ENCODE results near the gene HCN4.

The HCN4 gene

DNA sequence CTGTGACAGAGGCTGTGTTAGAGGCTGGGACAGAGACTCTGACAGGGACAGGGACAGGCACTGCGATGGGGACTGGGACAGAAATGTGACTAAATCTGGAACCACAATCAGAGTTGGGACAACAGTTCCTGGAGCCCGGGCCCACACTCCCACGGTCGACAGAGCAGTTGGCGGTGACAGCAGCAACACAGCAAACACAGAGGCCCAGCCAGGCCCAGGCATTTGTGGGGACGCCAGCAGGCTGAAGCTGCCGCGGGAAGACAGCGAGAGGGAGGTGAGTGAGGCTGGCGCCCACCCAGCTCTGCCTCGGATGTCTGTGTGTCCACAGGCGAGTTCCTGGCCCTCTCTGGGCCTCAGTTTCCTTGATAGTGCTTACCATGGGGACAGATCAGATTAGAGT lies 9.3 kb upstream of the HCN4 start:
- DNase-seq: no peak

DNA sequence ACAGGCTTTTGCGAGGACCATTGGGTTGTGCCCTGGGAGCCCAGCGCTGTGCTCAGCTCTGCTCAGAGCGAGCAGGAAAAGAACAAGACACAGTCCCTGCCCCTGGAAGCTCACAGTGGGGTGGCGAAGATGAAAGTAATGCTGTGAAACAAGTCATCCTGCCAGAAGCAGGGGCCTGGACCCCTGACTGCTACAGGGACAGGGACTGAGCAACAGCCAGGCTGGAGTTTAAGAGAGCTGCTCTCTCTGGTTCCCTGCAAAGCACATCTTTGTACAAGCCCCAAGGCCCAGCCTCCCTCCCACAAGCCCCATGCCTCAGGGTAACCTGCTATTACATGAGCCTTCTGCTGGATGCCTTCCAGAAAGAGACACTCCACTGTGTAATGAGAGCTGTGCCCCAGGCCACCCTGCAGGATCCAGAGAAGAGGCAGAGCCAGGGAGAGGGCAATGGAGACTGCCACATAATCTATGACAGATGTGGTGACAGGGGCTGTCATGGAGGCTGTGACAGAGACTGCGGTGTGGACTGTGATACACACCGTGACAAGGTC lies 7.1 kb upstream of the HCN4 start:
- DNase-seq: peak; percentile 87 to 97 (median 95)

DNA sequence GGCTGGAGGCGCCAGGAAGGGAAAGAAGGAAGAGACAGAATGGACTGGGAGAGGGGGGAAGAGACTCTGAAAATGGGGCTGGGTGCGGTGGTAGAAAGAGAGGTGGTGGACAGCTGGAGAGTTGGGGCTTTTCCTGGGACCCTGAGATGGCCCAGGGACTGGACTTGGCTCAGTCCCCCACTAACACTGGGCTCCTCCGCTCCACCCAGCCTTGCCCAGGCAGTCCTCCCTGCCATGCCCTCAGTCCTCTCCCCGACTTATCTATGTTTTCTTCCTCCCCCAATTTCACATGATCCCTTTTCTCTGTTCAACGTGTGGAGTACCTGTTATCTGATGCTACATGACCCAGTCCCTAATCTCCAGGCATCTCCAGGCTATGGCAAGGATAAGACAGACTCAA lies 6.3 kb upstream of the HCN4 start:
- DNase-seq: no peak

DNA sequence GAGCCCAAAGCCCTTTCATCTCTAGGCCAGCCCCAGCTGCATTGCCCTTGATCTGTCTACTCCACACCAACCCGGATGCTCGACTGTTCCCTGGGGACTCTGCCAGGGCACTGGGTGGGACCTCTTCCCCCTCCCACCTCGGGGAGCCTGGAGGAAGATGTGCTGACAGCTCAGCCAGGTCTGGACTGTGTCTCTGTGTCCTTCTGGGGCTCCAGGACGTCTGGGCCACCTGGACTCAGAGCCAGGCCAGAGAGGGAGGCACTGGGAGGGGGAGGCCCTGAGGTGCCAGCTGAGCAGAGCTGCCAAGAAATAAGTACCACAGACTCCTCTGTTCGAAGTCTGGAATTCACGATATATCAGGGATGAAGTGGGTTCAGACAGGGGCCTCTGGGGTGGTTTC lies 5.8 kb upstream of the HCN4 start:
- DNase-seq: peak in 2 of 3 experiments; percentile 36 to 38

DNA sequence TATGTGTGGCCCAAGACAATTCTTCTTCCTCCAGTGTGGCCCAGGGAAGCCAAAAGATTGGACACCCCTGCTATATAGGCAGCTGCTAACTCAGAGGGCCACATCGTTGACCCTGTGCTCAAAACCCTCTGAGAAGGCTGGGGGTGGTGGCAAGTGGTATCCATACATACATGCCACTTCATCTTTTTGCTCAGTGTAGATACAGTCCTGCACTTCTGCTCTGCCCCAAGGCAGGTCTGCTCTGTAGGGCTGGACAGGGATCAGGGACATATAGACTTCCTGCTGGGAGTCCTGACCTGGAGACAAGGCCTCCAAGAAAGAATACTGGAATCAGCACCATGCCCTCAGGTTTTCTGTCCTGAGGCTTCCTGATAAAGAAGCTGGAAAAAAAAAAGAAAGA lies 4.5 kb upstream of the HCN4 start:
- DNase-seq: no peak

DNA sequence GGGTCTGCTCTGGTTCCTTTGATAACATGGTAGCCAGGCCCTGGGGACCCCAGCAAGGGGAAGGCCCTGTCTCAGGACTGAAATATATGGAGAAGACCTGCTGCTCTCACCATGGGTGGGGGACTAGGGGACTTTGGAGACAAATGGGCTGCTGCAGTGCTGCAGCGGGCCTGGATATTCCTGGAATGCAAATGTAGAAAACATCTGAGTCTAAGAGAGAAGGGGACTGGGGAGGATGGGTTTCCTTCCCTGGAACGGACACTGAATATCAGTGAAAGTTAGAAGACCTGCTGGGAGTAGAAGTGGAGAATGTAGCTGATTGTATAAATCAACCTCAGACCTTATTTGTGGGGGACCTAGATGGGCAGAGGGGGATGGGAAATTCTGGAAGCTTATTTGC lies 3.1 kb upstream of the HCN4 start:
- no peak for DNase-seq

DNA sequence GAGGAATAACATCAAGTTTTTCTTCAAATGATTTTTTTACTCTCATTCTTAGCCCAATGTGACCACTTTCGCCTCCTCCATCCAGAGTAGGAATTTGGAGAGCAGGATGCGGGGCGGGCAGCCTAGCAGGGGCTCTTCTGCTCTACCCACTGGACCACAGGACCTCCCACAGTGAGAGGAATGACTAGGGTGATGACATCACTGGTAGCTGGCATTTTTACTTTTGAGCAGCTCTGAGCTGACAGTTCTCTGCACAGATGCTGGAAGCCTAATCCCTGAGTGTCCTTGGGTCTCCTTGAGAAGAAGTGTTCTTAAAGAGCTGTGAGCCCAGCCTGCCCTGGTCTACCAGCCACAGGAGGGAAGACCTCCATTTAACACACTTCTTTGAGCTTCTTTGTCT lies 1.4 kb upstream of the HCN4 start:
- no peak for DNase-seq

DNA sequence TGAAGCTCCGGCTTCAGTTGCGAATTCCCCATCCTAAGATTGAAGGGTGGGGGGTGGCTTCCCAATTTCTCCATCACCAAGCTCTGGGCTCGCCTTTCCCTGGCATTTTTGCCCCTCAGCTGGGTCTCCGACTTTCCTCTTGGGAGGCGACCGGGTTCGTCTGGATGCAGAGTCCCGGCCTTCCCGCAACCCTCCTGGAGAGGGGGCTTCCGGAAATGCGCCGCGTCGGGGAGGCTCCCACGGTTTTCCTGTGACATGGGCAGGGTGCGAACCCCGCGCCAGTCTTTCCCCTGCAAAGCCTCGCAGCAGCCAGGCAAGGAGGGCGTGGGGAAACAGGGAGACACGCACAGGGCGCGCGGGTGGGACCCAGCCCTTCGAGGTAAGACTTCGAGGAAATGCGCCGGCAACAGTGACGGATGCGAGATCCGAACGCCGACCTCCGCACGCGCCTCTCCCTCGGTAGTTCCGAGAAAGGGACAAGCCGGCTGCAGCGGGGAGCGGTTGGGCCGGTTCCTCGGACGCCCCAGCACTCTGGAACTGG lies 466 bp upstream of the HCN4 start:
- no peak for DNase-seq

DNA sequence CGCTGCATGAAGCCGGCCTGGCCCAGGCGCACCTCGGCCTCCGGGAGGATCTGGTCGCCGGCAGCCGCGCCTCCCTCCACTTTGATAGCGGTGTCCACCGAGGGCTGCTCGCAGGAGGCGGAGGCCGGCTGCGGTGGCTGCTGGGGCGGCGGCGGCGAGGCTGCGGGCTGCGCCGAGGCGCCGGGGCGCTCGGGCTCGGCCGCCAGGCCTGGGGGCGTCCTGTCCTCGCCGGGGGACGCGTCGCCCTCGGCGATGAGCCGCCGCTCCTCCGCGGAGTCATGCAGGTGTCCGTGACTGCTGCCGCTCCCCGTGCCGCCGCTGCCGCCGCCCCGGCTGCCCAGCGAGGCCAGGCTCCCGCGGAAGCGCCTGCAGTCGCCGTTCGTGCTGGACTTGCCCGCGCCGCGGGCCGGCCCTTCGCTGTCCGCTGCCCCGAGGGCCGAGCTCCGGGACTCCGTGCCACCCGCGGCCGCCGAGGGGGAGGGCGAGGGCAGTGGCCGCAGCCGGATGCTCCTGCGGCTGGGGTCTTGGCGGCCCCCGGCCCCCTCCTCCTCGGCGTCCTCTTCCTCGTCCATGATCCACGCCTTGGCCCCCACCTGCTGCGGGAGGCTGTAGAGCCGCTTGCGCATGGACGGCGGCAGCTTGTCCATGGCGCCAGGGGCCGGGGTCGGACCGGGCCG lies 996 bp downstream of the HCN4 start:
- peak; percentile 11 to 84 (median 68) for DNase-seq

DNA sequence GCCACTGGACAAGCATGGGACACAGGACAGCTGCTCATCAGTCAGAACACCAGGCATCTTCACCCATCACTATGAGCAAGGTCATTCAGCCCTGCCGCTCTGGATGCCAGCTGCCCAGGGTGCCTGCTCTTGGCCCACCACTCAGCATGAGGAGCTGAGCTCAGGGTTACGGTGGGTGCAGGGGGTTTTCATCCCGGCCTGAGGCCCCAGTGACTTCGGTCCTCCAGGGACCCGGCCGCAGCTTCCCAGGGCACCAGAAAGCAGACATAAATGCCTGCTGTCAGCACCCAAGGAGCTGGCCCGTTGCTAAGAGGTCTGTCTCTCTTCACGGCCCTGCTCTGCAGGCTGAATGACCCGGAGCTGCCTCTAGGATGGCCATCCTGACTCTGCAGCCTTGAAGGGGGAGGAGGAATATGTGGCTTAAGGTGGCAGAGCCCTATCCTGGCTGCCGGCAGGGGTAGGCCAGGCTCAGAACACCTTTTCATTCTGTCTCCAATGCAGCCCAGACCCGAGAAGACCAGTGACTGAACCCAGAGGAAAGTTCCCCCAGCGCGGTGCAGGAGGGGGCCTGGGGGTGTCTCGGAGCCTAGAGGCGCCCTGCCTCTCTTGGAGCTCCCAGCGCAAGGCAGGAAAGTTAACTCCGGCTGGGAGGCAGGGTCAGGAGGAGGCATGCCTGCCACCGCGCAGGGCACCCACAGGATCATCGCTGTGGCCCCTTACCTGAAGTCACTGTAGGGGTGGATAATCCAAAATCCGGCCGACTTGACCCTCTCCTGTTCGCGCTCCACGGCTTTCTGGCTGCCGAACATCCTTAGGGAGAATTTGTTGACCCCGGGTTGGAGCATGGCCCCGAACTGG lies 1.8 kb downstream of the HCN4 start:
- DNase-seq: peak in 2 of 3 experiments; percentile 51 to 60

DNA sequence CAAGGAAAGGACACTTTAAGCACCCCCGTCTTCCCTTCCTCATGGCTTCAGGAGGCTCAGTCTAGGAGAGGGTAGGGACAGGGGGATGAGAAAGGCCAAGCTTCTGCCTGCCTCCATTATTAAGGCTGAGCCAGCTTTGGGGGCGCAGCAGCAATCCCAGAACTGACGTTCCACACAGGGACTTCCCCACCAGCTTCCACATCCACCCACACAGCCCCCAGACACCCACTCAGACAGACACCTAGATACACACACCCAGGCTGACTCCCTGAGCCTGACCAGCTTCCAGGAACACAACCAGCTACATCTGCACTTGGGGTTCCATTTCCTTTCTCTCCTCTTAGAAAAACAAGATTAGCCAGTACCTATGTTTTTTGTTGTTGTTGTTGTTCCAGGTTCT lies 4.7 kb downstream of the HCN4 start:
- DNase-seq: no peak

DNA sequence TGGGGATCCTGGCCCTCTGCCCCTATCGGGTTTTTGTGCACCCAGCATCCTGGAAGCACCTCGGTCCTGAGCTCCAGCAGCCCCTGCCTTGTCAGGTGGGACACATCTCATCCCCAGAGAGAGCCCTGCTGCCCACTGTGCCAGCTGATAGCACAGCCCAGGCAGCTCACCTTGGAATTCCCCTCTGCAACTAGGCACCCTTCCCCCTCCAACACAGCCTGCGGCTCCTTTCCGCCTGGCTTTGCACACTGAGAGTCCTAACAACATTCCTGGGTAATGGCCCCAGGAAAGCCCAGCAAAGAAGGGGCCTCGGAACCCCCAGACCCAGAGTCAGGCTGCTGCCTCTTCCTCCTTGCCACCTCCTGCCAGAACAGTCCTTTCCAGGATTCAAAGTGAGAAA lies 5.9 kb downstream of the HCN4 start:
- no peak for DNase-seq

DNA sequence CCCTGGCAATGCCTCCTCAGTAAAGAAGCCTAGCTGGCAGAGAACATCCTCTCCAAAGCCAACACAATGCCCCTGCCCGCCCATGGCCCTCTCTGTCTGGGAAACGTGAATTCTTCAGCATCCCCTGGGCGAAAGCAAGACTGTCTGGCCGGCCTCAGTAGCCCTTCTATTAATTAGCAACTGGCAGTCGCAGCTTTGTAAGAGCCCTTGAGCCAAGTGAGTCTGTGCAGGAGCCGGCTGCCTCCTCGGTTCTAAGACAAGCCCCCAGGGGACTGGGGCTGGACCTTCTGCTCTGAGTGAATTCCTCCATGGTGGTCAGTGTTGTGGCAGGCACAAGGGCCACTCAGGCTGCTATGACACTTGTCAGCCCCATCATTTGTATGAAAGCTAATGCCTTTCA lies 7.4 kb downstream of the HCN4 start:
- no peak for DNase-seq

DNA sequence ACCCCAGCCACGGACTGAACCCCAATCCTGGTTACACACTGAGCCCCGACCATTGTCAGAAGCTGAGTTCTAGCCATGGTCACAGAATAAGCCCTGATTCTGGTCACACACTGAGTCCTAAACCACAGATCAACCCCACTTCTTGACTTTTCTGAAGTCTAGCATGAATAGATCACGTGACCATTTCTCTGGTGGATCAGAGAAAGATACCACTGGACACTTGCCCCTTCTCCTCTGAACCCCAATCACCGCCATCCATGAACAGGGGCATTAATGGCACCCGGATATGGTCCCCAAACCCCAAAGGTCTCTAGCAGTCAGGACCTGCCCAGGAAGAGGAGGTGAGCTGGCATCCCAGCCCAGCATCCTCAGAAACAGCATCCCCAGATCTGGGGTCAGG lies 9.1 kb downstream of the HCN4 start:
- DNase-seq: no peak

DNA sequence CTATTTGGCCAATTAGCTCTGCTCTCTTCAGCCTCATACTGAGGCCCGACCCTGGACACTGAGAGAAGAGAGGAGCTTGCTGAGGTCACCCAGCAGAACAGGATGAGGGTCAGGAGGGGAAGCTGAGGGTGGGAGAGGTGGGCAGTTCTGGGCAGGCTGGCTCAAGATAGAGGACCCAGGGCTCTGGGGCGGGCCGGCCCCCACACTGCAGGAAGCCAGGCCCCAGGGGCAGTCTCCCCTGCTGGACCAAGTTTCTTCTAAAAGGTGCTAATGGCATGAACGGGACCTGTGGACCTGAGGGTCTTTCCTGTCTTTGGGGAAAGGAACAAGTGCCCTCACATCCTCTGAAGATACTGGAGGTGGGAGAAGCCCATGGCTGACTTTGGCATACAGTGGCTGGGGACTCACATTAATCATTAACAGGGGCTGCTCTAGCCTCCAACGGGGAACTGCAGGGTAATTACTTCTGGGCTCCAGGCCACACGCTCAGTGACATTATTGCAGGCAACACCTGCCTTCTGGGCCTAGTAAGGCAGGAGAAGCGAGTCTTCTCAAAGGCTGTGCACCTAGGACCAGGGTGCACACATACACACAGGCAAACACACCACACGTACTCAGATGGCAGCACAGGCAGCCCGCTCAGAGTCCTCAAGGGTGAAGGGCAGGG lies 10.6 kb downstream of the HCN4 start:
- DNase-seq: peak in 2 of 3 experiments; percentile 67 to 90

DNA sequence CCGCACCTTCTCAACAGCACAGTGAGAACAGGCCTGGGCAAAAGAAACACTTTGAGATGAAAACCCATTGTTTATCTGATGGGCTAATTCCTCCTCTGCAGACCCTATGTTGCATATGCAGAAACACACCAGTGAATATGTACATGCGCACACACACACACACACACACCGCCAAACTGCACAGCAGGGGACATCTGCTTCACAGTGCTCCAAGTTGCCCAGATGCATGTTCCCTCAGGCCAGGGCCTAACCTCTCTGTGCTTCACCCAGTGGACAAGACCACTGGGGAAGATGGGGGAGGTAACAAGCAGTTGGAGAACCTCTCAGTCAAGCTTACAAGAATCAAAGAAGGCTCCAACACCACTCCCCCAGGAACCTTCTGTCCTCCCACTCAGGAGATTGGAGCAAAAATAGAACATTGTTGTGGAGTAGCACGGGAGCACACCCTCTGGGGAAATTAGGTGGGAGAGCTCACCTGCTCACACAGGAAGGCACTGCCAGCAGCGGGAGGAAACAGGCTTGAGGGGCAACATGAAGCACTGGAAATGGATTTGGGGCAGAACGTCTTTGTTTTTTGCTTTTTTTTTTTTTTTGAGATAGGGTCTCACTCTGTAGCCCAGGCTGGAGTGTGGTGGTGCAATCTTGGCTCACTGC lies 13.0 kb downstream of the HCN4 start:
- DNase-seq: peak in 2 of 3 experiments; percentile 15 to 36

DNA sequence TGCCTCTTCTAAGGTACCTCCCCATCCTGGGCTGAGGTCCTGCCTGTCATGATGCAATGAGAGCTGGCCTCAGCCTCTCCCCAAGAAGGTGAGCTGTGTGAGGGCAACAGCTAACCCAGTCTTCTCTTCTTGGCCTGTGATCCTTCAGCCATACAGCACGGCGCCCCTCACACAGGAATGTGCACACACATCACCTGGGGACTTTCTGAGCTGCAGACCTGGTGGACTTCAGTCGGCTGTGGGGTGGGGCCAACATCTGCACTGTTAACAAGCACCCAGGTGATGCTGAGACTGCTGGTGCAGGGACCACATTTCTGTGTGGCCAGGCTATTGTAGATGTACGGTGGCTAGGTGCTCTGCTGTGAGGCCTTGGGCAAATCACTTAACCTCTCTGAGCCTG lies 14.5 kb downstream of the HCN4 start:
- DNase-seq: no peak

DNA sequence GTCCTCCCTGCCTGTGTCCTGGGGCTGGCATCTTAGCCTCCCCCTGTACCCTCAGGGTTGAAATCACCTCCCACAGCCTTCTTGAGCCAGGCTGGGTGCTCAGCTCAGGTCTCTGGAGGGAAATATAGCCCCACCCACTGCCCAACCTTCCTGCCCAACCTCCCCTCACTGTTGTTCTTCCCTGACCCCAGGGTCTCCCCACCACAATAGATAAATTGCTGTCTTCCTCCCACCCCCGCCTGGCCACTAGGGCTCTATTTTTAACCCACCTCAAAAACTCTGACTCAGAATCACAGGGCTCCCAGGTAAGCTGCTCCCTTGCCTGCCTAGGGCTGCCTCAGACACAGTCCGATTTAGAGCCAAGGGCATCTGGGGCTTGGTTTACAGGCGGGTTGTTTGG lies 15.0 kb downstream of the HCN4 start:
- peak in 1 of 3 experiments; percentile 30 for DNase-seq

DNA sequence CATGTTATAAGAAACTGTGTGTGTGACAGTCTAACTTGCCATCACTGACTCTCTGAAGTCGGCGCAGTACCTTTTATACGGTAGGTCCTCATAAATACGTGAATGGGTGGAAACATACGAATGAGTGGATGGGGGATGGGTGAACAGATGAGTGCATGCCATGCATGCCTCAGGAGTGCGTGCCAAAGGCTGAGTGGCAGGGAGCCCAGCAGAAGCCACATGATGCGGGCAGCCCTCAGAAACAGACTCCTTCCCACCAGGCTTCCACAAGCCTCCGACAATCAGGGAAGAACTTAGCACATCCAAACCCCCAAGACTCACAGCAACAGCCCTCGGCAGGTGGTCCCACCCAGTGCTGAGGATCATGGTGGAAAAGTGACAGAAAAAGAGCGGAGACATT lies 16.7 kb downstream of the HCN4 start:
- DNase-seq: no peak

DNA sequence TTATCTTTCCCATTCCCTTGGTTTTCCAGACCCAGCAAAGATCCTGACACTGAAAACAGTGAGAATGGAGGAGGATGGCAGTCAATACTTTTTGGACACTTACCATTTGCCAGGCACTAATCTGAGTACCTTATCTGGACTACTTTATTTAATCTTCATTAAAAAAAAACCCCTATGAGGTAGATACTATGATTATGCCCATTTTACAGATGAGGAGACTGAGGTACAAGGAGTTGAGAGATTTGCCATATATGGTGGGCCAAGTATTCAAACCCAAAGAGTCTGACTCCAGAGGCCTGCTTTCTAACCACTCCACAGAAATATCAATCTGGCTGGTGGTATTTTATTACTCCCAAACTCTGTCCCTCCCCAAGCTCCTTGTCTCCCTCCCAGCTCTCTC lies 19.6 kb downstream of the HCN4 start:
- DNase-seq: no peak

DNA sequence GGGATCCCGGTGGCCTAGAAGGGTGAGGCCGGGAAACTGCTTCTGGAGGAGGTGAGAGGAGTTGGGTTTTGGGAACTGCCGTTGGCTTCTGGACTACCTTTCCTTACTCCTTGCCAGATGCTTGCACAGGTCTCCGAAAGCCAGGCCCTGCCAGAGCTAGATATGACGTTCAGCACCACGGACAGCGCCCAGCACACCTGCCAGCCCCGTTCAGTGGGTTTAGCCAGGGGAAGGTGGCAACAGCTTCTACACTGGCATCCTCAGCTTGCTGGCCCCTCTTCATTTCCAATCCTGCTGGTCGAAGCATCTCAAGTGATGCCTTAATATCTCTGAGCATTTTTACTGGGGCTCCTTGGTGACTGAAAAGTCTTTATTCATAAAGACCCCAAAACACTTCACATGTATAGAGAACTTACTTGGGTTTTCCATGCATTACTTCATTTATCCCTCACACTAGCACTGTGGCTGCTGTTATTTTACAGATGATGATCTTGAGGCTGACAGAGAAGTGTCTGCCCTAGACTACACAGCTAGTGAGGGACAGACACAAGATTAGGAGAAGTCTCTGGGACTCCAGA lies 21.9 kb downstream of the HCN4 start:
- DNase-seq: no peak

DNA sequence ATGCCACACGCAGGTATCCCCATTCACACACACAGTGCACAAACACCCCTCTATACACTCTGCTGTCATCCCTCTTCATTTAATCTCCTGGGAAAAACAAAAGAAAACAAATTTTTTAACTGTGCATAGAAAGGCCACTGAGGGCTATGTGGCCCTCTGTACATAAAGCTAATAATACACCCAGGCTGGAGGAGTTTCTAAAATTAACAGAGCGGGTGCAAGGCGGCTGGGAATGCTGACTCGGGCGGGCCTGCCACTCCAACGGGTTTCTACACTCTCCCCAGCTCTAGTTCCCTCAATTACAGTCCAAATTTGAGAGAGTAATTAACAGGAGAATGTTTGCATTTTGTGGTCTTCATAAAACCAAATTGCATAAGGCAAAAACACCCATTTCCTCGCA lies 23.1 kb downstream of the HCN4 start:
- peak; percentile 18 to 98 (median 89) for DNase-seq

All from NCI-H1417 (cell line).